ENCODE results near the gene PAX5. TPM values are rescaled to one million over a fixed set of nuclear protein-coding genes. Genes with fewer than 3 reads are reported as not detected.

Gene PAX5
- total RNA-seq, 1 donor from 2014 or later, result 24.3 TPM

DNA sequence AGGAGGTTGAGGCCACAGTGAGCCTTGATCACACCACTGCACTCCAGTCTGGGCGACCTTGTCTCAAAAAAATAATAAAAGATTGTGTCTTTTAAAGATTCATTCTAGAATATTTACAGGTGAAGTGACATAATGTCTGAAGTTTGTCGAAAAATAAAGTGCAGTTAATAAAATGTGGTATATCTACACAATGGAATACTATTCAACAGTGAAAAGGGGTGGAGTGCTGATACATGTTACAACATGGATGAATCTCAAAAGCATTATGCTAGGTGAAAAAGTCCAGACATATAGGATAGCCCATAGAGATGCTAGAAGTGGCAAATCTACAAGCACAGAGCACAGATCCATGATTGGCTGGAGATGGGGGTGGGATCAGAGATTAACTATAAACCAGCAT, 101.9 kb downstream of the PAX5 start:
- no peak overlapping the region for H3K4me3 Mint-ChIP-seq (ENCODE audit: unreplicated experiment)
- H3K4me1 Mint-ChIP-seq (ENCODE audit: low read depth, unreplicated experiment), result no peaks in the 10 kb centered on the region
- H3K27me3 Mint-ChIP-seq (ENCODE audit: unreplicated experiment), result peaks cover 2% of the 10 kb centered on the region
- TF ChIP-seq, protein P1, sequence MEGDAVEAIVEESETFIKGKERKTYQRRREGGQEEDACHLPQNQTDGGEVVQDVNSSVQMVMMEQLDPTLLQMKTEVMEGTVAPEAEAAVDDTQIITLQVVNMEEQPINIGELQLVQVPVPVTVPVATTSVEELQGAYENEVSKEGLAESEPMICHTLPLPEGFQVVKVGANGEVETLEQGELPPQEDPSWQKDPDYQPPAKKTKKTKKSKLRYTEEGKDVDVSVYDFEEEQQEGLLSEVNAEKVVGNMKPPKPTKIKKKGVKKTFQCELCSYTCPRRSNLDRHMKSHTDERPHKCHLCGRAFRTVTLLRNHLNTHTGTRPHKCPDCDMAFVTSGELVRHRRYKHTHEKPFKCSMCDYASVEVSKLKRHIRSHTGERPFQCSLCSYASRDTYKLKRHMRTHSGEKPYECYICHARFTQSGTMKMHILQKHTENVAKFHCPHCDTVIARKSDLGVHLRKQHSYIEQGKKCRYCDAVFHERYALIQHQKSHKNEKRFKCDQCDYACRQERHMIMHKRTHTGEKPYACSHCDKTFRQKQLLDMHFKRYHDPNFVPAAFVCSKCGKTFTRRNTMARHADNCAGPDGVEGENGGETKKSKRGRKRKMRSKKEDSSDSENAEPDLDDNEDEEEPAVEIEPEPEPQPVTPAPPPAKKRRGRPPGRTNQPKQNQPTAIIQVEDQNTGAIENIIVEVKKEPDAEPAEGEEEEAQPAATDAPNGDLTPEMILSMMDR (IDR thresholded peaks at IDR 0.05; ENCODE audit: partially characterized antibody, unreplicated experiment), result no peak
- no peak for DNase-seq
- peaks cover 10% of the 10 kb centered on the region for H3K9me3 Mint-ChIP-seq (ENCODE audit: unreplicated experiment)
- H3K27ac Mint-ChIP-seq (ENCODE audit: unreplicated experiment), result no peak overlapping the region
- peaks cover 7% of the 10 kb centered on the region for H3K36me3 Mint-ChIP-seq (ENCODE audit: unreplicated experiment)

DNA sequence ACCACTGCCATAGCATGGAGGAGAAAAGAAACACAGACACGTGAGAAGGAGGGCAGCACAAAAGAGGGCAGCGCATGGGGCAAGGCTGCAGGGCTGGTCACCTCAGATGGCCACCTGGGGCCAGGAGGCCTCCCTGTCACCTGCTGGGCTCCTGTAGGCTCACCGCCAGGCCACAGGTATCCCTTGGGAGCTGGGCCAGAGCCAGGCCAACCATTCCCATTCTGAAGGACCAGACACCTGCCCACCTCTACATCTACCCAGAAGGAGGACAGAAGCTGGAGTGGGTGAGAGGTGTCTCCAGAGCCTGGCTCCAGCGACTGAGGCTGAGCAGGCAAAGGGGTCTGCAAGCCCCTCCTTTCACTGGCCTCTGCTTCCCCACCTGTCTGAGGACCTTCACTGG, 103.1 kb downstream of the PAX5 start:
- DNase-seq, result no peak
- peaks cover 2% of the 10 kb centered on the region for H3K27me3 Mint-ChIP-seq (ENCODE audit: unreplicated experiment)
- peaks cover 10% of the 10 kb centered on the region for H3K9me3 Mint-ChIP-seq (ENCODE audit: unreplicated experiment)
- H3K36me3 Mint-ChIP-seq (ENCODE audit: unreplicated experiment), result peaks cover 7% of the 10 kb centered on the region
- no peaks in the 10 kb centered on the region for H3K4me1 Mint-ChIP-seq (ENCODE audit: low read depth, unreplicated experiment)
- H3K27ac Mint-ChIP-seq (ENCODE audit: unreplicated experiment), result no peak overlapping the region
- H3K4me3 Mint-ChIP-seq (ENCODE audit: unreplicated experiment), result no peak overlapping the region
- TF ChIP-seq, protein P1 (IDR thresholded peaks at IDR 0.05; ENCODE audit: partially characterized antibody, unreplicated experiment), result no peak

DNA sequence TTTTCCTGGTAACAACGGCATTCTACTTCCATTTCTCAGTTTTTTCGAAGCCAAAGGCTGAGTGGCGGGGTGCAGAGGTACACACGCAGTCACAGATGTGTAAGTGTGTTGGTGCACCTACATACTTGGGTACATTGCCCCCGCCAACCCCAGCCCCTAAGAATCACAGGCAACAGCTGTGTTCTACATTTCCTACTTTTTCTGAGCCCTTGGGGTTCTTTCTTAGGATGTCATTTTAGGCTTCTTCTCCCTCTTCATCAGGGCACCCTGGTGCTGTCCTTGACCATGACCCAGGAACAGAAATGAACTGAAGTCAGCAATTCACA, 104.8 kb downstream of the PAX5 start:
- peaks cover 2% of the 10 kb centered on the region for H3K27me3 Mint-ChIP-seq (ENCODE audit: unreplicated experiment)
- H3K36me3 Mint-ChIP-seq (ENCODE audit: unreplicated experiment), result peaks cover 7% of the 10 kb centered on the region
- H3K4me1 Mint-ChIP-seq (ENCODE audit: low read depth, unreplicated experiment), result no peaks in the 10 kb centered on the region
- TF ChIP-seq, protein P1 (IDR thresholded peaks at IDR 0.05; ENCODE audit: partially characterized antibody, unreplicated experiment), result no peak
- no peak overlapping the region for H3K27ac Mint-ChIP-seq (ENCODE audit: unreplicated experiment)
- H3K4me3 Mint-ChIP-seq (ENCODE audit: unreplicated experiment), result no peak overlapping the region
- H3K9me3 Mint-ChIP-seq (ENCODE audit: unreplicated experiment), result peaks cover 9% of the 10 kb centered on the region
- no peak for DNase-seq

DNA sequence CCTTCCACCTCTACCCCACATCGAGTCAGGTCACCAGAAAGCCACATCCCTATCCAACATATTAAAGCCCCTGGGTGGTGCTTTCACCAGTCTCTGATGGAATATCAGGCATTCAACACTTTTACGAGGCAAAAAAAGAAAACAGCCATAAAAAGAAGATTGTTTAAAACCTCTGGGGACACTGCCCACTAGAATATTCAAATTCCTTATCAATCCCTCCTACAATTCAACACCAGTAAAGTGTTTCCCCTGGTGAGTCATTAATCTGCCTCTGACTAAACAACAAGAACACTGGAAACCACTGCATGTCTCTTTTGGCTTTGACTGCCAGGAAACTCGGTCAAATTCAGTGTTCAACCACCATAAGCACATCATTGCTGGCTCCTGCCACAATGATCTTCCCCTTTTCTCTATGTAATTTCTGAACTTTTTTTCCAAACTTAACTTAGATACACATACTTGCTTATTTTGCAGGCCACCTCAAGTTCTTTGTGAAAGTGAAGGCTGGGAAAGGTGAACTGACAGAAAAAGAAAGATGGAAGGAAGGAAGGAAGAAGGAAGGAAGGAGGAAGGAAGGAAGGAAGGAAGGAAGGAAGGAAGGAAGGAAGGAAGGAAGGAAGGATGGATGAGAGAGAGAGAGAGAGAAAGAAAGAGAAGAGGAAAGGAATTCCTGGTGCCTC, 105.3 kb downstream of the PAX5 start:
- no peaks in the 10 kb centered on the region for H3K4me1 Mint-ChIP-seq (ENCODE audit: low read depth, unreplicated experiment)
- peaks cover 9% of the 10 kb centered on the region for H3K9me3 Mint-ChIP-seq (ENCODE audit: unreplicated experiment)
- no peak overlapping the region for H3K4me3 Mint-ChIP-seq (ENCODE audit: unreplicated experiment)
- H3K36me3 Mint-ChIP-seq (ENCODE audit: unreplicated experiment), result peaks cover 7% of the 10 kb centered on the region
- no peak for DNase-seq
- H3K27ac Mint-ChIP-seq (ENCODE audit: unreplicated experiment), result no peak overlapping the region
- TF ChIP-seq, protein P1 (IDR thresholded peaks at IDR 0.05; ENCODE audit: partially characterized antibody, unreplicated experiment), result no peak
- peaks cover 2% of the 10 kb centered on the region for H3K27me3 Mint-ChIP-seq (ENCODE audit: unreplicated experiment)

DNA sequence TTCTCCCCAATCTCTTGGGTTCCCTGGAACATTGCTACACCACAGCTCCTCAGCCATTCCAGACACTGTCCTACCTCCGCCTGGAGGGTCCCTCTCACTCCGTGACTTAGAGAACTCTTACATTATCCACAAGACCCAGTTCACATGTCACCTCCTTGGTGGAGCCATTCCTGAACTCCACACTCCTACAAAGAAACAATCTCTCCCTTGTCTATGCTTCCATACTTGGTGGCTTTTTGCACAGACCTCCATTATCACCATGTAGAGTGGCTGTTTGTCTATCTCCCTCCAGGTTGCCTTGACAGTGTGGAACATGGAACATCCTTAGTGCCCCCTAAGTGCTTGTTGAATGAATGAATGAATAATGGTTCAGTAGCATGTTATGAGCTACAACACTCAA, 105.9 kb downstream of the PAX5 start:
- peaks cover 9% of the 10 kb centered on the region for H3K9me3 Mint-ChIP-seq (ENCODE audit: unreplicated experiment)
- DNase-seq, result no peak
- H3K27ac Mint-ChIP-seq (ENCODE audit: unreplicated experiment), result no peak overlapping the region
- TF ChIP-seq, protein P1 (IDR thresholded peaks at IDR 0.05; ENCODE audit: partially characterized antibody, unreplicated experiment), result no peak
- peaks cover 7% of the 10 kb centered on the region for H3K36me3 Mint-ChIP-seq (ENCODE audit: unreplicated experiment)
- no peak overlapping the region for H3K4me3 Mint-ChIP-seq (ENCODE audit: unreplicated experiment)
- H3K27me3 Mint-ChIP-seq (ENCODE audit: unreplicated experiment), result peaks cover 5% of the 10 kb centered on the region
- H3K4me1 Mint-ChIP-seq (ENCODE audit: low read depth, unreplicated experiment), result no peaks in the 10 kb centered on the region
